SK-N-SH treated with all-trans-retinoic acid at 6 μM for 48 hours (cell line): Measurements from ENCODE around the gene ADGRF3.

Experiments used
- ISL1 ChIP-seq: fragments of 250-450 bp; sonication (Bioruptor Pico); IDR thresholded peaks from 2 replicates; pipeline ENCODE4 v2.1.2; 2022; ENCODE audit warnings: mild to moderate bottlenecking, moderate library complexity
- OSR1 ChIP-seq: fragments of 250-450 bp; sonication (Bioruptor Pico); IDR thresholded peaks from 2 replicates; pipeline ENCODE4 v1.8.0; 2022; ENCODE audit warnings: moderate library complexity, mild to moderate bottlenecking, inconsistent platforms
- TOX ChIP-seq: fragments of 250-450 bp; sonication (Bioruptor Pico); IDR thresholded peaks from 2 replicates; pipeline ENCODE4 v1.8.0; 2021; ENCODE audit warnings: mild to moderate bottlenecking, moderate library complexity, borderline replicate concordance
- ZFP3 ChIP-seq: fragments of 250-450 bp; sonication (Bioruptor Pico); IDR thresholded peaks from 2 replicates; pipeline ENCODE4 v1.5.0; 2020; ENCODE audit warnings: mild to moderate bottlenecking, moderate library complexity
- ZNF565 ChIP-seq: fragments of 450-650 bp; formaldehyde crosslinking; conservative IDR thresholded peaks from 2 replicates; pipeline ENCODE4 v1.5.0; 2020; ENCODE audit warnings: low read depth, mild to moderate bottlenecking, moderate library complexity
- TF ChIP-seq, protein P1 (sequence below): fragments of 250-450 bp; sonication (Bioruptor Pico); IDR thresholded peaks from 2 replicates; pipeline ENCODE4 v1.8.0; 2020; ENCODE audit warnings: mild to moderate bottlenecking, moderate library complexity, borderline replicate concordance

DNA sequence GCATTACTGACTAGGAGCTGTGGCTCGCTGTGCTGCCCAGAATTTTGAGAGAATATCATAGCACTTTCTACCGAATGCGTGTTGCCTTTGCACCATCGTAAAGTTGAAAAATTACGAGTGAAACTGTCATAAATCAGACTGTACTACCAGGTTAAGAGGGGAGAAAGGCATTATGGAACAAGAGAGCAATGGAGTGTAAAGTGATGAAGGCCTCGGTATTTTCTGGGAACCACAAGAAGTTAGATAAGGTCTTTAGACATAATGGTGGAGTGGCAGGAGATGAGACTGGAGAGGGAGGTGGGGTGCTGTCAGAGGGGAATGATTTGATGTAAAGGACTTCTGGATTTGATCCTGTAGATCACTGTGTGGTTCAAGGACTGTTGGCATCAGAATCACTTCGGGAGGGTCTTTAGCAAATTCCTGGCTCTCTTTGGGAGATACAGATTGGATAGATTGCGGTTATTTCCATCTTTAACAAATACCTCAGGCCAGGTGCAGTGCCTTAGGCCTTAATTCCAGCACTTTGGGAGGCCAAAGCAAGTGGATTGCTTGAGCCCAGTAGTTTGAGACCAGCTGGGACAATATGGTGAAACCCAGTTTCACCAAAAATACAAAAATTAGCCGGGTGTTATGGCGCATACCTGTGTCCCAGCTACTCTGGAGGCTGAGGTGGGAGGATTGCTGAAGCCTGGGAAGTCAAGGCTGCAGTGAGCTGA, 4.9 kb upstream of the ADGRF3 start:
- TF ChIP-seq, protein P1, sequence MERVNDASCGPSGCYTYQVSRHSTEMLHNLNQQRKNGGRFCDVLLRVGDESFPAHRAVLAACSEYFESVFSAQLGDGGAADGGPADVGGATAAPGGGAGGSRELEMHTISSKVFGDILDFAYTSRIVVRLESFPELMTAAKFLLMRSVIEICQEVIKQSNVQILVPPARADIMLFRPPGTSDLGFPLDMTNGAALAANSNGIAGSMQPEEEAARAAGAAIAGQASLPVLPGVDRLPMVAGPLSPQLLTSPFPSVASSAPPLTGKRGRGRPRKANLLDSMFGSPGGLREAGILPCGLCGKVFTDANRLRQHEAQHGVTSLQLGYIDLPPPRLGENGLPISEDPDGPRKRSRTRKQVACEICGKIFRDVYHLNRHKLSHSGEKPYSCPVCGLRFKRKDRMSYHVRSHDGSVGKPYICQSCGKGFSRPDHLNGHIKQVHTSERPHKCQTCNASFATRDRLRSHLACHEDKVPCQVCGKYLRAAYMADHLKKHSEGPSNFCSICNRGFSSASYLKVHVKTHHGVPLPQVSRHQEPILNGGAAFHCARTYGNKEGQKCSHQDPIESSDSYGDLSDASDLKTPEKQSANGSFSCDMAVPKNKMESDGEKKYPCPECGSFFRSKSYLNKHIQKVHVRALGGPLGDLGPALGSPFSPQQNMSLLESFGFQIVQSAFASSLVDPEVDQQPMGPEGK (CRISPR knock-in tag) = no peak
- TF ChIP-seq TOX (CRISPR knock-in tag) (no peak), OSR1 (CRISPR knock-in tag) (no peak), ZFP3 (no peak), ZNF565 (CRISPR knock-in tag) (no peak), ISL1 (no peak)
